CD4-positive, alpha-beta T cell (primary cell): ENCODE data around the gene SPEM3. TPM values are rescaled to one million over a fixed set of nuclear protein-coding genes. Genes with fewer than 3 reads are reported as not detected.

Source experiments
- ATAC-seq: fragments of 200-7000 bp; cut with Tn5 transposase; one replicate; pipeline ENCODE4 v1.10.0; 2022; ENCODE audit warnings: mild to moderate bottlenecking; ENCODE audit not compliant: poor library complexity
- CTCF ChIA-PET: fragments of 350-600 bp; sonication (Branson Sonifier 250); formaldehyde crosslinking; loops from one replicate; lab custom pipeline; 2021; ENCODE audit warnings: antibody characterized with exemption, inconsistent platforms; lab: Charles Lee
- POLR2A ChIA-PET: fragments of 350-600 bp; sonication (Branson Sonifier 250); formaldehyde crosslinking; loops from one replicate; lab custom pipeline; 2021; ENCODE audit warnings: antibody characterized with exemption, inconsistent platforms; lab: Charles Lee
- DNase-seq, 14 experiments: peaks; one replicate each; pipeline ENCODE4 v3.0.0-alpha.2; 2013 to 2020; ENCODE audit warnings: mixed read lengths in 2 of 14
- H3K27ac ChIP-seq, 2 donors: one replicate each; pipeline versions ENCODE4 v1.5.1 to v1.7.0; 2013; ENCODE audit warnings: low read length in 2 of 2, low read depth in 1 of 2, mild to moderate bottlenecking in 1 of 2
- H3K27me3 ChIP-seq, 2 experiments: 1 replicate in 1 of 2; 2 replicates in 1 of 2; pipeline versions ENCODE4 v1.6.1 to v1.7.0; 2013; ENCODE audit warnings: low read length in 2 of 2, control low read depth in 1 of 2, mild to moderate bottlenecking in 1 of 2, moderate library complexity in 1 of 2; ENCODE audit not compliant: insufficient read depth in 2 of 2, control insufficient read depth in 1 of 2
- H3K36me3 ChIP-seq: one replicate; pipeline ENCODE4 v1.6.1; 2013; ENCODE audit warnings: low read length, control low read depth; ENCODE audit not compliant: insufficient read depth
- H3K4me1 ChIP-seq: one replicate; pipeline ENCODE4 v1.6.1; 2013; ENCODE audit warnings: low read length, control low read depth; ENCODE audit not compliant: insufficient read depth
- H3K4me3 ChIP-seq: one replicate; pipeline ENCODE4 v1.5.1; 2013; ENCODE audit warnings: mild to moderate bottlenecking, low read length, moderate library complexity
- H3K9me3 ChIP-seq, 2 experiments: 1 replicate in 1 of 2; 2 replicates in 1 of 2; pipeline versions ENCODE4 v1.6.1 to v1.7.0; 2013; ENCODE audit warnings: low read length in 2 of 2, mild to moderate bottlenecking in 2 of 2, control low read depth in 1 of 2, moderate library complexity in 1 of 2; ENCODE audit not compliant: control insufficient read depth in 1 of 2, insufficient read depth in 1 of 2
- H3K27ac Mint-ChIP-seq: one replicate; pipeline ENCODE4 v1.8.0; 2020; ENCODE audit warnings: mixed read lengths
- H3K27me3 Mint-ChIP-seq: one replicate; pipeline ENCODE4 v1.8.0; 2021; ENCODE audit warnings: mixed read lengths
- H3K36me3 Mint-ChIP-seq: one replicate; pipeline ENCODE4 v1.8.0; 2021; ENCODE audit warnings: low read depth, mixed read lengths
- H3K4me1 Mint-ChIP-seq: one replicate; pipeline ENCODE4 v1.8.0; 2021; ENCODE audit warnings: low read depth, mixed read lengths
- H3K4me3 Mint-ChIP-seq: one replicate; pipeline ENCODE4 v1.8.0; 2020; ENCODE audit warnings: mild to moderate bottlenecking, mixed read lengths
- H3K9me3 Mint-ChIP-seq: one replicate; pipeline ENCODE4 v1.8.0; 2020; ENCODE audit warnings: mixed read lengths
- intact Hi-C, 2 experiments: fragments of 100-400 bp; cut with DNase I in 1 of 2; cut with micrococcal nuclease in 1 of 2; formaldehyde crosslinking; loops; one replicate each; pipeline versions ENCODE4 v1.15.1 to v1.9.0; 2023 to 2025; cut with DNase I, micrococcal nuclease
- total RNA-seq, 174 experiments: library from RNA in 2 of 174; stranded (reverse) in 2 of 174; gene quantifications; one replicate each; pipeline ENCODE4 v1.2.3 and lab custom pipeline; 2021 to 2026
- TF ChIP-seq, protein P1 (sequence below): fragments of 200-600 bp; IDR thresholded peaks from one replicate; pipeline ENCODE4 v1.8.0; 2022; ENCODE audit warnings: antibody characterized with exemption, mild to moderate bottlenecking

SPEM3 gene
- total RNA-seq, 2 experiments from 2014 or later, result not detected

DNA sequence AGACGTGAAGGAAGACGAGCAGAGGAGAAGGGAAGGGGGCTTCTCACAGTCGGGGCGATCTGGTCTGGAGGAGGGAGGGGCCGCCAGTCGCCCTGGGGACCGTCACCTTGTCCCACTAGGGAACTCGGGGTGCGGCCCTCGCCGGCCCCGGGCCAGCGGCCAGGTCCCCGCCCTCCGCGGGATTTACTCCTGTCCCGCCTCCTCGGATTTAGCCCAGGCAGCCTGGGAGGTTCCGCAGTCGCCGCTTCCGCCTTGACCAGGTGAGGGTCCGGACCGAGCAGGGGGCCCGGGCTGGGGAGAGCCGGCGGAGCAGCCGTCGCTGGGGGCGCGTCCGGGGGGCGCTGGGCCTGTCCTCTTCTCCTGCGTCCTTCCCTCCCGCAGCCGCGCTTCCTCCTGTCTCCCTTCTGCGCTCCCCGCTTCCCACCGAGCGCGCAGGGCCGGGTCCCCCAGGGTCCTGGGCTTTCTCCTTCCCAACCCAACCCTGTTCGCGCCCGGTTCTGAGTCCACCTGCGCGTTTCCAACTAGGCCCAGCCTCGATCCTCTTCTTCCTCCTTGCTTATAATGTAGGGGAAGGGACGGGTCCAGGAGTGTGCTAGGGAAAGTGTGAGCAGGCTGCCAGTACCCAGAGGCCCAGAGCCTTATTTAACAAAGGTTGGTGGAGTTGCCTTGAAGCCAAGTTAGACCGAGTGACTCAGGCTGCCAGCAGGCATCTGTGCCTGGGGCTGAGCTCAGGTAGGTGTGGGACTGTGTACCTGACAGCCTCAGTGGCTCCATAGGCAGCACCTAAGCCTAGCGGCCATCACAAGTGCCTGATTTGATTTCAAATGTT lies 47.6 kb upstream of the SPEM3 start, which contains the start of gene TNK1:
TNK1 (plus strand) TSS at position 235 of the 829 bp plus-strand sequence. CDS start 1,838 bp downstream, outside the sequence.
- ATAC-seq, result no peak
- ChIA-PET CTCF (interaction anchor here (0.8 kb wide), 1 partner anchor 25 kb away, joined by 4 read pairs; no protein-coding TSS in a partner anchor), POLR2A (no interaction called here)
- TF ChIP-seq, protein P1, sequence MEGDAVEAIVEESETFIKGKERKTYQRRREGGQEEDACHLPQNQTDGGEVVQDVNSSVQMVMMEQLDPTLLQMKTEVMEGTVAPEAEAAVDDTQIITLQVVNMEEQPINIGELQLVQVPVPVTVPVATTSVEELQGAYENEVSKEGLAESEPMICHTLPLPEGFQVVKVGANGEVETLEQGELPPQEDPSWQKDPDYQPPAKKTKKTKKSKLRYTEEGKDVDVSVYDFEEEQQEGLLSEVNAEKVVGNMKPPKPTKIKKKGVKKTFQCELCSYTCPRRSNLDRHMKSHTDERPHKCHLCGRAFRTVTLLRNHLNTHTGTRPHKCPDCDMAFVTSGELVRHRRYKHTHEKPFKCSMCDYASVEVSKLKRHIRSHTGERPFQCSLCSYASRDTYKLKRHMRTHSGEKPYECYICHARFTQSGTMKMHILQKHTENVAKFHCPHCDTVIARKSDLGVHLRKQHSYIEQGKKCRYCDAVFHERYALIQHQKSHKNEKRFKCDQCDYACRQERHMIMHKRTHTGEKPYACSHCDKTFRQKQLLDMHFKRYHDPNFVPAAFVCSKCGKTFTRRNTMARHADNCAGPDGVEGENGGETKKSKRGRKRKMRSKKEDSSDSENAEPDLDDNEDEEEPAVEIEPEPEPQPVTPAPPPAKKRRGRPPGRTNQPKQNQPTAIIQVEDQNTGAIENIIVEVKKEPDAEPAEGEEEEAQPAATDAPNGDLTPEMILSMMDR, result no peak
- H3K9me3 ChIP-seq, result peaks cover 0 to 4% of the 10 kb centered on the region in 2 experiments
- H3K27ac ChIP-seq, result no peak within 1 kb of the TSS
- DNase-seq, result no peak
- intact Hi-C loops, result loop anchor here in 1 of 2 experiments (10.0 kb wide), 1 partner anchor 54 kb away; the partner anchor contains the start of genes FGF11 and TMEM102
- peak within 1 kb of the TSS; percentile 56 for H3K4me3 Mint-ChIP-seq
- H3K27me3 ChIP-seq, result peaks cover 21 to 22% of the 10 kb centered on the region in 2 experiments
- H3K27ac Mint-ChIP-seq, result no peak within 1 kb of the TSS
- H3K36me3 Mint-ChIP-seq, result peaks cover 8% of the 10 kb centered on the region
- peaks cover 28% of the 10 kb centered on the region for H3K4me1 ChIP-seq
- H3K4me3 ChIP-seq, result no peak within 1 kb of the TSS
- no peaks in the 10 kb centered on the region for H3K36me3 ChIP-seq
- H3K4me1 Mint-ChIP-seq, result peaks cover 10% of the 10 kb centered on the region
- no peaks in the 10 kb centered on the region for H3K9me3 Mint-ChIP-seq
- peaks cover 55% of the 10 kb centered on the region for H3K27me3 Mint-ChIP-seq

DNA sequence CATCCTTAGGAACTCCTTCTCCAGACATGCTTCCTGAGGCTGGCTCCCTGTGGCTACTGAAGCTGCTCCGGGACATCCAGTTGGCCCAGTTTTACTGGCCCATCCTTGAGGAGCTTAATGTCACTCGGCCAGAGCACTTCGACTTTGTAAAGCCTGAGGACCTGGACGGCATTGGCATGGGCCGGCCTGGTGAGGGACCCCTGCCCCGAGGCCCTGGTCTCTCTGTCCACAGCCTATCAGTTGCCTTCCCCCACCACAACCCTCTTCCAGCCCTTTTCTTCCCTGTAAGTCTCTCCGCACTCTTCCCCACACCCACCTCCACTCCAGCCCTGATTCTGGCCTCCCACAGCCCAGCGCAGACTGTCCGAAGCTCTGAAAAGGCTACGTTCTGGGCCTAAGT lies 45.8 kb upstream of the SPEM3 start:
- Histone ChIP-seq H3K9me3 (peaks cover 0 to 4% of the 10 kb centered on the region in 2 experiments), H3K4me1 (peaks cover 28% of the 10 kb centered on the region), H3K27me3 (peaks cover 21 to 22% of the 10 kb centered on the region in 2 experiments), H3K36me3 (peaks cover 7% of the 10 kb centered on the region), H3K4me3 (no peak overlapping the region), H3K27ac (no peak overlapping the region)
- no peak for ATAC-seq
- peak overlapping the region; percentile 91 for H3K27ac Mint-ChIP-seq
- peaks cover 41% of the 10 kb centered on the region for H3K27me3 Mint-ChIP-seq
- peaks cover 10% of the 10 kb centered on the region for H3K4me1 Mint-ChIP-seq
- H3K36me3 Mint-ChIP-seq, result peaks cover 22% of the 10 kb centered on the region
- no peaks in the 10 kb centered on the region for H3K9me3 Mint-ChIP-seq
- ChIA-PET CTCF (interaction anchor here (1.8 kb wide), 1 partner anchor 11 kb away, joined by 8 read pairs; the partner anchor contains the start of gene PLSCR3), POLR2A (interaction anchor here (1.1 to 3.9 kb wide), 11 partner anchors 11 to 163 kb away, joined by 3 to 37 read pairs (median 11); partner anchors contain the start of genes ACADVL, ACAP1, DLG4 and NEURL4)
- H3K4me3 Mint-ChIP-seq, result peak overlapping the region; percentile 4
- TF ChIP-seq, protein P1, result no peak
- intact Hi-C loops, result loop anchor here in 1 of 2 experiments (10.0 kb wide), 1 partner anchor 52 kb away; the partner anchor contains the start of genes FGF11 and TMEM102
- DNase-seq, result no peak

DNA sequence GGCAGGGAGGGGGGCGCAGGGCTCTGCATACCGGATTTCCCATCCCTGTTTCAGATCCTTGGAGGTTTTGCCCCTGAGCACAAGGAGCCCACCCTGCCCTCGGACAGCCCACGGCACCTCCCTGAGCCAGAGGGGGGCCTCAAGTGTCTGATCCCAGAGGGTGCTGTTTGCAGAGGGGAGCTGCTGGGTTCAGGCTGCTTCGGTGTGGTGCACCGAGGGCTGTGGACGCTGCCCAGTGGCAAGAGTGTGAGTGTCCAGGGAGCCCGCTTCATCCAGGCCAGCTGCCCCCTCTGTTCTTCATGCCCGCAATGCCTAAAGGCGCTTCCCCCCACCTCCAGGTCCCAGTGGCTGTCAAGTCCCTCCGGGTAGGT lies 45.3 kb upstream of the SPEM3 start:
- H3K27ac ChIP-seq, result peak overlapping the region; percentile 15 to 74
- peaks cover 0 to 4% of the 10 kb centered on the region in 2 experiments for H3K9me3 ChIP-seq
- peaks cover 27% of the 10 kb centered on the region for H3K36me3 Mint-ChIP-seq
- H3K36me3 ChIP-seq, result peaks cover 11% of the 10 kb centered on the region
- ChIA-PET CTCF (interaction anchor here (1.3 to 1.8 kb wide), 3 partner anchors 11 to 54 kb away, joined by 4 to 8 read pairs (median 8); partner anchors contain the start of gene PLSCR3), POLR2A (interaction anchor here (0.6 to 3.9 kb wide), 19 partner anchors 10 to 773 kb away, joined by 3 to 37 read pairs (median 7); partner anchors contain the start of genes ACADVL, ACAP1, DLG4 and NEURL4)
- peak overlapping the region; percentile 42 for H3K4me3 Mint-ChIP-seq
- peak overlapping the region; percentile 91 for H3K27ac Mint-ChIP-seq
- DNase-seq, result no peak
- no peak for ATAC-seq
- intact Hi-C loops, result loop anchor here in 1 of 2 experiments (10.0 kb wide), 1 partner anchor 51 kb away; the partner anchor contains the start of genes FGF11 and TMEM102
- TF ChIP-seq, protein P1, result no peak
- peak overlapping the region; percentile 64 for H3K4me3 ChIP-seq
- peaks cover 28% of the 10 kb centered on the region for H3K4me1 ChIP-seq
- H3K9me3 Mint-ChIP-seq, result no peaks in the 10 kb centered on the region
- H3K4me1 Mint-ChIP-seq, result peaks cover 10% of the 10 kb centered on the region
- peaks cover 41% of the 10 kb centered on the region for H3K27me3 Mint-ChIP-seq
- peaks cover 21 to 22% of the 10 kb centered on the region in 2 experiments for H3K27me3 ChIP-seq
